ENCODE data around the gene SORL1-AS1.

Gene SORL1-AS1

GRCh38 chr11:121451178-121451985, 1.4 kb downstream of the SORL1-AS1 start:
- DNase-seq = no peak

GRCh38 chr11:121450401-121450800, 2.4 kb downstream of the SORL1-AS1 start:
- DNase-seq = no peak

DNA sequence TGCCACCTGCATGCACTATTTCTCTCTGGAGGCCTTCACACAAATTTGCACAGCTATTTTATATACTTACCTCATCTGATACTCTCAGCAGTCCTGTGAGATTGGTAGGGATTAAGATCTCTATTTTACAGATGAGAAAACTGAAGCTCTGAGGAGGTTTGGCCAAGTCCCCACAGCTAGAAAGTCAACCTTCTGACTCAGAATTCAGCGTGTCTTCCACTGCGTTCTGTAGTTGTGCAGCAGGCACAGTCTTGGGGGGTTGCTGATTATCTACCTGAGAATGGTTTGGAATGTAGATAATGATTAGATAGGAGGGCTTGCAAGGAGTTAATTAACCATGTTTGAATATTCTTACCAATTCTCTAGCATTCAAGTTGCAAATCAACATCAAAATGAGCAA, 3.1 kb downstream of the SORL1-AS1 start:
- no peak for DNase-seq

GRCh38 chr11:121449123-121449522, 3.6 kb downstream of the SORL1-AS1 start:
- DNase-seq = no peak

DNA sequence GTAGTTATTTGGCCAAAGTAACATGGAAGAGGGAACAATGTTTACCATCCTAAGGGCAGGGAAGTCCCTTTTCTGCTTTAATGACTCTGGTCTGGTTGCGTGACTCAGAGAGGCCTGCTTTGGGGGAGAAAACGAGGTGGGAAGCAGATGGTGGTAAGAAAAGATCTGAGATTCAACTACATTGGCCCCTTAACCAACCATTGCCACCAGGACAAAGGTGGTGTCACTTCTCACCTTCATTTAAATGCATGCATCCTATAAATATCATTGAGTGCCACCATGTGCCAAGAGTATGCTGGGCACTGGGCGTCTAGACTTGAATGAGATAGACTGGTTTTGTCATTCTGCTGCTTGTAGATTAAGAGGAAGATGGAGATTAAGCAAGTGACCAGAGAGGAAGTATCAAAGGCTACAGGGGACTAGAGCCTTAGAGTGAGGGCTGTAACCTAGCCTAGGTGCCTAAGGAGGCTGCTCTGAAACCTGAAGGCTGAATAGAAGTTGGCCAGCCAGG, 4.3 kb downstream of the SORL1-AS1 start:
- DNase-seq = peak; percentile 83

GRCh38 chr11:121448011-121448410, 4.8 kb downstream of the SORL1-AS1 start:
- DNase-seq = no peak

DNA sequence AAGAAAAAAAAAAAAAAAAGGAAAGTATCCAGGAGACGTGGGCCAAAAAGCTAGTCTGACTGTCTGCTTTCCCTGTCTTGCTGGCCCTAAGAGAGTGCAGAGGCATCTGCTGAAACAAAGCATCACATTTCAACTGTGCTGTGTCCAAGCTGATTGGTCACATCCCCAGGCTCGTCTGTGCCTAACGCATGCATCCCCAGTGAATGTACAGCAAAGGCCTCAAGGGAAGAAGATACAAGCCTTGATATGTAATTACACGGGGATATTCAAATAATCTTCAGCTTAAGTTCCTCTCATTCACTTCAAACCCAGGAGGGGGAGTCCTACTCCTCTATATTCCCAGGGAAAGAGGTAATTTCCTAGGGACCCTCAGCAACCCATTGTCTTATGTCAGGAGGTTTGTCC, 6.0 kb downstream of the SORL1-AS1 start:
- DNase-seq = no peak

DNA sequence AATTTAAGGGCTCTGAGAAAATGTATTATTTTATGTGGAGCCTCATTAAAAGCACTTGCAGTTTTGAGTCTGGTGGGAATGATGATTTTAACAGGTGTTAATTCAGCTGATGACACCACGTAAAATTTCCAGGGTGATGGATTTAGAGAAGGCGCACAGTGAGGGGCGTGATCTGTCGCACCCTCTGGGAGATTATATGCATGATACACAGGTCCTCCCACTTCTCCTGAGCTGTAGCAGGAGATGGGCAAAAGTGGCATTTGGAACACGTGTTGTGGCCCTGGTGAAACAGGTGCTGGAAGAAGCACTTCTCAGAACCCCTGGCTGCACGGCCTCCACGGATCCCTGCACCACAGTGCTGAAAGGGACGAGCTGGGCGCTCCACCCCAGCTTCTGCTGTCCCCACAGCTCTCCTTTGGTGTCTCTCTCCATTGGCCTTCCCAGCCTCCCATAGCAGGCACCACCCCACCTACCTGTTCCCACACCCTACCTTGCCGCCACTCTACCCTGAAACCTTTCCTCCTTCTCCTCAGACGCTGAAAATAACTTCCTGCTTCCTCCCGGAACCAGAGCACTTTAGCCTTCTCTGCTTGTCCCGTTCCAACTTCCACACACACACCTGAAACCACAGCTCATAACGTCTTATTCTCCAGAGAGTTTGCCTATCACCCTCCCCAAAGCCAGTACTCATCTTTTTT, 7.5 kb downstream of the SORL1-AS1 start:
- DNase-seq = no peak

GRCh38 chr11:121444526-121444925, 8.2 kb downstream of the SORL1-AS1 start:
- no peak for DNase-seq

GRCh38 chr11:121443688-121444275, 9.0 kb downstream of the SORL1-AS1 start:
- no peak for DNase-seq

DNA sequence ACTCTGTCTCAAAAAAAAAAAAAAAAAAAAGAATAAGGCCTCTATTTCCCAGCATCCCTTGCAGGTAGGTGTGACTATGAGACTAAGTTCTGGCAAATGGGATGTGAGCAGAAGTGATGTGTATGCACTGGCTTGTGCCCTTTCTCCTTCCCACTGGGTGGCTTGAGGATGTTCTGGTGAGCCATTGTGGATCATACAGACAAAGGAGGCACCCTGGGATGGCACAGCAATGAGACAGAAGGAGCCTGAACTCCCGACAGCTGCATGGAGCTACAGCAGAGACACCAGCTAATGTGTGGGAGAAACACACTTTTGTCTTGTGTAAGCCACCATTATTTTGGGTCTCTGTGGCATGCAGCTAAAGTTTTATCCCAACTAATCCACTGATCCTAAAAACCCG, 11.2 kb downstream of the SORL1-AS1 start:
- DNase-seq = no peak

DNA sequence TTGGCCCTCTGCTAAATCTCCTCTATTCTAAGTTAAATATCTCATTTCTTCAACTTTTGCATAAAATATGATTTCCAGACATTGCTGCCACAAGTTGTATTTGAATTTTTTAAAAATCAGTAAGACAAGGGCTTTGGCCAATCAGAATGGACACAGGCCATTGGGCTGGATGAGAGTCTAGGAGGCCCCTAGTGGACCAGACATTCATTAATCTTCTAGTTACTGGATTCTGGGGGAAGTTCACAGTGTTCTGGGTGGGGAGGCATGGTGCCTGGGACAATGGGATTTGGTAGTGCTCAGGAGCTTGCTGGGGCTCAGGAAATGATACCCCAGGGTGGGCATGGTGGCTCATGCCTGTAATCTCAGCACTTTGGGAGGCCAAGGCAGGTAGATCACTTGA, 13.0 kb downstream of the SORL1-AS1 start:
- DNase-seq = no peak

DNA sequence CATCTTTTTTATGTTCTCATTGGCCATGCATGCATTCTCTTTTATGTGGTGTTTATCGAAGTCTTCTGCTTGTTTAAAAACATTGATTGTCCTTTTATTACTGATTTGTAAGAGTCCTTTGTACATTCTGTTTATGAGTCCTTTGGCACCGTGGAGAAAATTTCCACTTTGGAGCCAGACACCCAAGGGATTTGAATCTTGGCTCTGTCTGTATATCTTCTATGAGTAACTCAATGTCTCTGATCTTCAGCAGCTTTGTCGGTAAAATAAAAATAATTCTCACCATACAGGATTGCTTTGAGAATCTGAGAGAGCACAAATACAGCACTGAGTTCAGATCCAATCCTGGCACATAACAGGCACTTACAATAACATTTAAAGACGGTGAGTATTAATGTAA, 13.4 kb downstream of the SORL1-AS1 start:
- DNase-seq = no peak

- peak; percentile 34 for DNase-seq
Measured at GRCh38 chr11:121437686-121438078, 15.1 kb downstream of the SORL1-AS1 start.

GRCh38 chr11:121437018-121437685, 15.6 kb downstream of the SORL1-AS1 start:
- peak; percentile 77 for DNase-seq

GRCh38 chr11:121435551-121436511, 16.9 kb downstream of the SORL1-AS1 start:
- peak; percentile 66 for DNase-seq

DNA sequence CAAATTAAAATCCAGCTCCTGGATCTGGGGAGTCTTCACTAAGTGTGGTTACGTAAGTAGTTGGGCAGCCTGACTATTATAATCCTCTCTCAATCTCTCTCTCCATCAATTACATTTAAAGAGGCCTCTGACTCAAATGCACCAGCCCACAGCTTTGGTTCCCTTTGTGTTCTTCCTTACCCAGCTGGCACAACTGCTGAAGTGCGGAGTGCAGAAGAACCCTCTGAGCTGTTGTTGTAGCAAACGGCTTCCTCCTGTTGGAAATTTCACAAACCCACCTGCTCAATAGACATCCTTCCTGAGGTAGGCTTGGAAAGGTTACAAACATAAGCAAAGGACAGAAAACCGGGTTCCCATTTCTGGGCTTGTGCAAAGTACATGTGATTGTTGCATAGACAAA, 17.6 kb downstream of the SORL1-AS1 start:
- peak; percentile 33 for DNase-seq

GRCh38 chr11:121431820-121432526, 20.8 kb downstream of the SORL1-AS1 start:
- DNase-seq = no peak

- peak; percentile 44 for DNase-seq
Measured at GRCh38 chr11:121429556-121429955, 23.2 kb downstream of the SORL1-AS1 start.

DNA sequence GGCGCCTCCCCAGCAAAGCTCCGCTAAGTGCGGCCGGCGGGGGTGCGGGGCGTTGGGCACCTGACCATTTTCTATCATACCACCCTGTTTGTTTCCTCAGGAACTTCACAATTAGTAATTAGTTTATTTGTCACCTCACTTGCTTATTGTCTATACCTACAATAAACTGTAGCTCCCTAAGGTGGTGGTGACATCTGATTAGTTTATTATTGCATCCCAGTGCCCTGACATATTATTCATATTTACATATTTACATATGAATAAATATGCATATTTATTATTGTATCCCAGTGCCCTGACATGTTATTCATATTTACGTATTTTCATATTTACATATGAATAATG, 25.4 kb downstream of the SORL1-AS1 start:
- DNase-seq = no peak
